H1 (cell line): ENCODE data around the gene NMT2. TPM values are rescaled to one million over a fixed set of nuclear protein-coding genes. Genes with fewer than 3 reads are reported as not detected.

Experiments used
- CTCF ChIA-PET: fragments of 300-600 bp; sonication (Branson Sonifier 250); formaldehyde crosslinking; loops from one replicate; lab custom pipeline; 2021; ENCODE audit not compliant: partially characterized antibody; lab: Charles Lee
- POLR2A ChIA-PET: fragments of 300-600 bp; sonication (Branson Sonifier 250); formaldehyde crosslinking; loops from one replicate; lab custom pipeline; 2021; ENCODE audit warnings: inconsistent platforms; ENCODE audit not compliant: partially characterized antibody; lab: Charles Lee
- DNase-seq, 2 experiments: peaks; one replicate each; pipeline versions ENCODE4 v3.0.0 to v3.0.0-alpha.2; 2010 to 2022; ENCODE audit warnings: low spot score in 2 of 2, low read depth in 1 of 2, mixed read lengths in 1 of 2
- FAIRE-seq: peaks from 2 replicates; lab custom pipeline; 2011; peaks lifted over from hg19 to GRCh38; lab: Jason Lieb, UNC
- H2AFZ ChIP-seq: 2 replicates; pipeline ENCODE4 v1.8.1; 2012; ENCODE audit warnings: low read length, inconsistent platforms
- H2AK5ac ChIP-seq: 2 replicates; pipeline ENCODE4 v1.6.1; 2013; ENCODE audit warnings: low read depth, low read length
- H2BK120ac ChIP-seq: replicated peaks from 2 replicates; pipeline ENCODE3; 2013; ENCODE audit warnings: low read depth, low read length, inconsistent platforms
- H2BK12ac ChIP-seq: 2 replicates; pipeline ENCODE4 v1.6.1; 2013; ENCODE audit warnings: low read depth, low read length
- H2BK15ac ChIP-seq: 2 replicates; pipeline ENCODE4 v1.6.1; 2013; ENCODE audit warnings: low read length
- H2BK20ac ChIP-seq: 2 replicates; pipeline ENCODE4 v1.6.1; 2013; ENCODE audit warnings: low read length
- H2BK5ac ChIP-seq: 2 replicates; pipeline ENCODE4 v1.6.1; 2013; ENCODE audit warnings: low read depth, low read length
- H3K14ac ChIP-seq: 2 replicates; pipeline ENCODE4 v1.6.1; 2013; ENCODE audit warnings: inconsistent platforms; ENCODE audit not compliant: insufficient read length
- H3K18ac ChIP-seq: 2 replicates; pipeline ENCODE4 v1.6.1; 2013; ENCODE audit warnings: low read length; ENCODE audit errors: extremely low read depth
- H3K23ac ChIP-seq: 2 replicates; pipeline ENCODE4 v1.6.1; 2013; ENCODE audit warnings: inconsistent platforms; ENCODE audit not compliant: insufficient read length
- H3K23me2 ChIP-seq: 2 replicates; pipeline ENCODE4 v1.6.1; 2013; ENCODE audit warnings: low read depth, low read length
- H3K27ac ChIP-seq: 2 replicates; pipeline ENCODE4 v1.6.1; 2011; ENCODE audit warnings: low read depth, low read length, inconsistent platforms
- H3K27me3 ChIP-seq, 4 experiments: replicated peaks in 1 of 4; 1 replicate in 1 of 4; 2 replicates in 3 of 4; pipeline versions ENCODE4 v1.6.1 to v1.8.1; 2011 to 2013; ENCODE audit warnings: low read length in 3 of 4, mild to moderate bottlenecking in 3 of 4, inconsistent platforms in 2 of 4, mixed read lengths in 2 of 4, moderate library complexity in 1 of 4; ENCODE audit not compliant: control insufficient read depth in 3 of 4, insufficient read depth in 3 of 4; ENCODE audit errors: extremely low read depth in 1 of 4
- H3K36me3 ChIP-seq, 4 experiments: 2 replicates each; pipeline versions ENCODE4 v1.6.1 to v1.8.1; 2011 to 2013; ENCODE audit warnings: mild to moderate bottlenecking in 4 of 4, low read length in 3 of 4, moderate library complexity in 2 of 4, control low read depth in 1 of 4, inconsistent platforms in 1 of 4; ENCODE audit not compliant: insufficient read depth in 4 of 4, control insufficient read depth in 2 of 4
- H3K4ac ChIP-seq: replicated peaks from 2 replicates; pipeline ENCODE3; 2013; ENCODE audit warnings: low read length, low read depth, mixed read lengths, inconsistent platforms; ENCODE audit not compliant: insufficient read length
- H3K4me1 ChIP-seq, 4 experiments: replicated peaks in 1 of 4; 1 replicate in 1 of 4; 2 replicates in 3 of 4; pipeline versions ENCODE4 v1.6.1 to v1.8.1; 2011 to 2013; ENCODE audit warnings: low read length in 3 of 4, inconsistent platforms in 2 of 4, mixed read lengths in 1 of 4; ENCODE audit not compliant: insufficient read depth in 4 of 4, control insufficient read depth in 3 of 4
- H3K4me2 ChIP-seq, 2 experiments: 2 replicates each; pipeline versions ENCODE4 v1.6.1 to v1.8.1; 2011 to 2013; ENCODE audit warnings: low read depth in 2 of 2, low read length in 2 of 2, control low read depth in 1 of 2, inconsistent platforms in 1 of 2, mild to moderate bottlenecking in 1 of 2; ENCODE audit not compliant: insufficient read depth in 1 of 2
- H3K4me3 ChIP-seq, 4 experiments: fragments of 200-600, 300-600 bp in 1 of 4; sonication (generic), shearing (Covaris generic), sonication (Bioruptor Twin) in 1 of 4; 2 replicates each; pipeline versions ENCODE4 v1.5.1 to v1.8.1; 2011 to 2016; ENCODE audit warnings: low read length in 4 of 4, low read depth in 3 of 4, control low read depth in 2 of 4, inconsistent platforms in 2 of 4, mild to moderate bottlenecking in 2 of 4, mixed read lengths in 1 of 4, moderate library complexity in 1 of 4; ENCODE audit not compliant: insufficient read depth in 2 of 4; ENCODE audit errors: extremely low read depth in 1 of 4
- H3K56ac ChIP-seq: replicated peaks from 2 replicates; pipeline ENCODE3; 2013; ENCODE audit warnings: low read depth, mild to moderate bottlenecking, mixed read lengths, low read length, inconsistent platforms; ENCODE audit not compliant: insufficient read length
- H3K79me1 ChIP-seq: 2 replicates; pipeline ENCODE4 v1.6.1; 2013; ENCODE audit warnings: low read depth, low read length, control low read depth
- H3K79me2 ChIP-seq, 2 experiments: 2 replicates each; pipeline versions ENCODE4 v1.6.1 to v1.8.1; 2012 to 2013; ENCODE audit warnings: low read length in 2 of 2, mild to moderate bottlenecking in 2 of 2, inconsistent platforms in 1 of 2; ENCODE audit not compliant: insufficient read depth in 2 of 2, control insufficient read depth in 1 of 2
- H3K9ac ChIP-seq, 4 experiments: replicated peaks in 1 of 4; 1 replicate in 1 of 4; 2 replicates in 3 of 4; pipeline versions ENCODE4 v1.6.1 to v1.8.1; 2011 to 2013; ENCODE audit warnings: low read depth in 3 of 4, low read length in 3 of 4, control low read depth in 2 of 4, mild to moderate bottlenecking in 2 of 4, moderate library complexity in 2 of 4, inconsistent platforms in 1 of 4; ENCODE audit errors: extremely low read depth in 1 of 4
- H3K9me3 ChIP-seq, 2 experiments: 2 replicates each; pipeline versions ENCODE4 v1.6.1 to v1.8.1; 2012 to 2013; ENCODE audit warnings: mild to moderate bottlenecking in 2 of 2, moderate library complexity in 2 of 2, control low read depth in 1 of 2, inconsistent platforms in 1 of 2, low read depth in 1 of 2, low read length in 1 of 2, mixed read lengths in 1 of 2; ENCODE audit not compliant: insufficient read depth in 2 of 2
- H4K20me1 ChIP-seq, 2 experiments: replicated peaks in 1 of 2; 2 replicates each; pipeline versions ENCODE3 to v1.8.1; 2011 to 2013; ENCODE audit warnings: inconsistent platforms in 2 of 2, low read length in 2 of 2, mild to moderate bottlenecking in 1 of 2; ENCODE audit not compliant: insufficient read depth in 2 of 2, control insufficient read depth in 1 of 2
- H4K5ac ChIP-seq: 2 replicates; pipeline ENCODE4 v1.6.1; 2013; ENCODE audit warnings: low read length, low read depth, mixed read lengths, inconsistent platforms; ENCODE audit not compliant: insufficient read length
- H4K8ac ChIP-seq: 2 replicates; pipeline ENCODE4 v1.8.0; 2013; ENCODE audit warnings: mild to moderate bottlenecking, moderate library complexity, low read length, inconsistent platforms; ENCODE audit not compliant: insufficient read depth; ENCODE audit errors: extremely low read depth
- H4K91ac ChIP-seq: replicated peaks from 2 replicates; pipeline ENCODE3; 2013; ENCODE audit warnings: low read length, mixed read lengths, inconsistent platforms; ENCODE audit not compliant: insufficient read length
- BCL11A ChIP-seq, 2 experiments: IDR thresholded peaks; one replicate each; pipeline ENCODE4 v1.6.1; 2011; ENCODE audit warnings: low read depth in 2 of 2, low read length in 2 of 2, mild to moderate bottlenecking in 2 of 2
- CHD1 ChIP-seq: IDR thresholded peaks from 2 replicates; pipeline ENCODE4 v1.6.1; 2012; ENCODE audit warnings: low read depth, low read length, improper control_type of control experiment
- CTCF ChIP-seq, 3 experiments: IDR thresholded peaks; 1 replicate in 2 of 3; 2 replicates in 1 of 3; pipeline versions ENCODE4 v1.5.1 to v1.6.1; 2011; ENCODE audit warnings: low read length in 3 of 3, mild to moderate bottlenecking in 3 of 3, inconsistent platforms in 2 of 3, low read depth in 1 of 3, moderate library complexity in 1 of 3; ENCODE audit not compliant: insufficient read depth in 1 of 3; ENCODE audit errors: control extremely low read depth in 1 of 3
- JUN ChIP-seq: IDR thresholded peaks from 2 replicates; pipeline ENCODE4 v1.6.1; 2011; ENCODE audit warnings: low read depth, mild to moderate bottlenecking, improper control_type of control experiment, low read length
- NRF1 ChIP-seq: IDR thresholded peaks from 2 replicates; pipeline ENCODE4 v1.6.1; 2011; ENCODE audit warnings: mild to moderate bottlenecking, low read depth, low read length, improper control_type of control experiment
- SIRT6 ChIP-seq: IDR thresholded peaks from one replicate; pipeline ENCODE4 v1.7.1; 2012; ENCODE audit warnings: low read length, inconsistent platforms
- SUZ12 ChIP-seq: fragments of 200-600 bp; sonication (generic); IDR thresholded peaks from 2 replicates; pipeline ENCODE4 v1.6.1; 2012; ENCODE audit warnings: mild to moderate bottlenecking, inconsistent platforms, low read length, moderate library complexity, mixed read lengths
- WGBS, 2 experiments: shearing (Covaris generic) in 1 of 2; methylation state at CpG; one replicate each; pipeline versions ENCODE4 v1.1.6 to v1.1.7; 2013 to 2015; ENCODE audit warnings: low lambda C conversion rate in 2 of 2, mixed read lengths in 2 of 2, inconsistent platforms in 1 of 2, low coverage in 1 of 2, missing lambda C conversion rate in 1 of 2; ENCODE audit not compliant: insufficient replicate concordance in 2 of 2, insufficient coverage in 1 of 2, insufficient read length in 1 of 2; ENCODE audit errors: extremely low coverage in 1 of 2, missing lambda C conversion rate in 1 of 2; 5-methylcytosine and 5-hydroxymethylcytosine counted together
- polyA plus RNA-seq, 7 experiments: library from polyadenylated mRNA; depleted of rRNA in 3 of 7; stranded (reverse) in 5 of 7; unstranded in 2 of 7; fragments of >200 nt in 5 of 7; fragments of 200-250 nt in 2 of 7; gene quantifications; 1 replicate in 5 of 7; 2 replicates in 1 of 7; 4 replicates in 1 of 7; pipeline versions ENCODE4 v1.2.1 to v1.2.3, GENCODE V29; 2011 to 2013; ENCODE audit warnings: missing spikeins in 2 of 7, mixed read lengths in 2 of 7
- total RNA-seq: library from RNA; stranded (reverse); fragmentation: NEBNext Ultra II Directional; extraction: Animal tissue kit (Norgen Biotek cat#: 25700); gene quantifications from 2 replicates; pipeline ENCODE4 v1.2.1, GENCODE V29; 2021

Gene NMT2
- total and polyA plus RNA-seq, 2 of the 8 experiments (the other 6 are each of a cell fraction or from before 2014, with no cell fraction given): 4.4 to 15.4 TPM

DNA sequence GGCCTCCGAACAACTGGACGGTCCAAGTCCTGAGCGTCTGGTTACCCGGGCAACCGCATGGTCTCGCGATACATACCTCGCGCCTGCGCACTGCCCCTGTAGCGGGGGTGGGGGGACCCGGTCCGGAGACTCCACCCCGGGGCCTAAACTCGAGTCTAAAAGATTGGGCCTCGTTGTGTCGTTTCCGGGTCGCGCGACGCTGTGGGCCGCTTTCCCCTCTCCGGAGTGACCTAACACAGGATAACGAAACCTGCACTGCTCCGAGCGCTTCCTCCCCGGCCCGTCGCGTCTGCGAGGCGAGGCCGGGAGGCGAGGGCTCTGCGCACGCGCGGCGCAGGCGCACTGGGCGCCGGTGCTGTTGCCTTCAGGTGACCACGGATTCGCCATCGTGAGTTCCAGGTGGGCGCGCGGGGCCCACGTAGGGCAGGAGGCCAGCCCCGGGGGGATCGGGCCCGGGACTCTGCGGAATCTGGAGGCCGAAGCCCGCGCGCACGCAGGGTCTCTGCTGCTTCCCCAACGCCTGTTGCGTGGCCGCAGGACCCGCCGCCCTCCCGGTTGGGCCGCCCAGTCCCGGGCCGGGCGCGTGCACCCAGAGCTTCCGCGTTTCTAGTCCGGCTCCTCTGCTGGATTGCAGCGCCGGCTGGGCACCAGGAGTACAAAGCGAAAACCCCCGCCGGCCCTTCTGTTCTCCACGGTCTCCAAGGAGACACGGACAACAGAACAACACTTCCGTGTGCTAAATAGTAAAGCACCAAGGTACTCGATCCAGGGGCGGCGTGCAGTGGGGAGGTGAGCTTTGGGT lies 71.3 kb downstream of the NMT2 start, which contains the start of gene RPP38:
TSS of gene RPP38 (plus strand) at position 345 of the 802 bp plus-strand sequence. CDS start 5,960 bp downstream, outside the sequence.
- Histone ChIP-seq H4K8ac (peak within 1 kb of the TSS; percentile 100), H2AK5ac (0 out of 2 replicates have a peak within 1 kb of the TSS, but pooled peaks have one; percentile 39), H2BK12ac (peak within 1 kb of the TSS; percentile 94; the same call in 1 of the 2 replicates), H2BK120ac (no peak within 1 kb of the TSS), H4K91ac (peak within 1 kb of the TSS; percentile 91), H3K23me2 (peaks cover 9% of the 10 kb centered on the region), H3K4me2 (peak within 1 kb of the TSS; percentile 80 to 96), H3K36me3 (peaks cover 2 to 7% (median 5%) of the 10 kb centered on the region in 4 experiments; a peak in 5 of 8 replicates), H2BK5ac (peak within 1 kb of the TSS; percentile 98), H3K56ac (peak within 1 kb of the TSS; percentile 85), H3K9me3 (no peaks in the 10 kb centered on the region), H3K18ac (peak within 1 kb of the TSS; percentile 97), H2BK20ac (0 out of 2 replicates have a peak within 1 kb of the TSS, but pooled peaks have one; percentile 86), H3K23ac (no peak within 1 kb of the TSS), H2BK15ac (no peak within 1 kb of the TSS), H2AFZ (peak within 1 kb of the TSS; percentile 96), H4K5ac (peak within 1 kb of the TSS; percentile 98), H3K4me3 (peak within 1 kb of the TSS; percentile 72 to 83 (median 74)), H3K79me2 (peaks cover 7 to 42% of the 10 kb centered on the region in 2 experiments; a peak in 3 of 4 replicates), H3K79me1 (peaks cover 10% of the 10 kb centered on the region), H4K20me1 (peaks cover 2 to 3% of the 10 kb centered on the region in 2 experiments), H3K27me3 (no peaks in the 10 kb centered on the region; a peak in 1 of 7 replicates), H3K4ac (no peak within 1 kb of the TSS), H3K14ac (no peak within 1 kb of the TSS), H3K4me1 (peaks cover 0 to 5% (median 2%) of the 10 kb centered on the region in 4 experiments; a peak in 2 of 7 replicates), H3K9ac (peak within 1 kb of the TSS; percentile 95 to 96 (median 96)), H3K27ac (peak within 1 kb of the TSS; percentile 96)
- ChIA-PET CTCF (no interaction called here), POLR2A (interaction anchor here (0.6 to 4.4 kb wide), 11 partner anchors 9 to 174 kb away, joined by 3 to 33 read pairs (median 4); partner anchors contain the start of gene DCLRE1C)
- DNase-seq (peak; percentile 75 to 99), FAIRE-seq (no peak)
- WGBS, 2 experiments: 2% methylated on average over 72 of the region's 84 CpGs; no CpG with 5 or more reads in 1 of the 2 experiments
- TF ChIP-seq BCL11A (IDR thresholded peaks at IDR 0.05; ENCODE audit: low read depth in 2 of 2, low read length in 2 of 2) (no peak), SUZ12 (no peak), CHD1 (no peak), SIRT6 (no peak), NRF1 (peak; percentile 72), CTCF (IDR thresholded peaks at IDR 0.05; ENCODE audit: control extremely low read depth in 1 of 3, insufficient read depth in 1 of 3, low read depth in 1 of 3, low read length in 3 of 3) (no peak), JUN (no peak)
